ENCODE results near the gene ZSWIM4. TPM values are rescaled to one million over a fixed set of nuclear protein-coding genes. Genes with fewer than 3 reads are reported as not detected.

The ZSWIM4 gene
- total RNA-seq, 2 donors from 2014 or later, result 9.7 to 14.2 TPM

- Histone ChIP-seq H3K27me3 (replicated peaks; ENCODE audit: insufficient read depth) (no peaks in the 10 kb centered on the region), H3K27ac (peak overlapping the region; percentile 82 to 85), H3K36me3 (no peaks in the 10 kb centered on the region), H3K4me3 (peak overlapping the region; percentile 22 to 31), H3K9me3 (no peaks in the 10 kb centered on the region), H3K4me1 (replicated peaks) (peaks cover 8% of the 10 kb centered on the region)
- WGBS, result 1% methylated on average over 27 of the region's 27 CpGs
- DNase-seq (ENCODE audit: low spot score), result peak; percentile 89
- intact Hi-C loops (cut with DNase I), result loop anchor here (2.0 to 10.0 kb wide), 3 partner anchors 77 to 707 kb away; partner anchors contain the start of genes IER2 and STX10
- TF ChIP-seq POLR2AphosphoS5 (IDR thresholded peaks at IDR 0.05) (peak; percentile 83), POLR2A (IDR thresholded peaks at IDR 0.05) (peak; percentile 8), CTCF (IDR thresholded peaks at IDR 0.05) (peak; percentile 95 to 99 (median 98))
Observed at GRCh38 chr19:13861714-13862531, 66.7 kb downstream of the ZSWIM4 start.

- intact Hi-C loops (cut with DNase I), result loop anchor here (10.0 kb wide), 2 partner anchors 259 to 709 kb away; partner anchors contain the start of genes IER2 and STX10
- Histone ChIP-seq H3K36me3 (no peaks in the 10 kb centered on the region), H3K4me1 (replicated peaks) (peaks cover 8% of the 10 kb centered on the region), H3K27me3 (replicated peaks; ENCODE audit: insufficient read depth) (no peaks in the 10 kb centered on the region), H3K9me3 (no peaks in the 10 kb centered on the region), H3K4me3 (no peak overlapping the region), H3K27ac (peak overlapping the region in 1 of 2 donors; percentile 31)
- WGBS, result 37% methylated on average over 11 of the region's 13 CpGs
- TF ChIP-seq POLR2A (IDR thresholded peaks at IDR 0.05) (no peak), CTCF (IDR thresholded peaks at IDR 0.05) (no peak), POLR2AphosphoS5 (IDR thresholded peaks at IDR 0.05) (no peak)
- no peak for DNase-seq (ENCODE audit: low spot score)
Observed at GRCh38 chr19:13864046-13864666, 68.9 kb downstream of the ZSWIM4 start.

- TF ChIP-seq POLR2A (IDR thresholded peaks at IDR 0.05), result no peak
- no peak for TF ChIP-seq CTCF (IDR thresholded peaks at IDR 0.05)
- no peak for TF ChIP-seq POLR2AphosphoS5 (IDR thresholded peaks at IDR 0.05)
- Histone ChIP-seq H3K27me3 (replicated peaks; ENCODE audit: insufficient read depth) (no peaks in the 10 kb centered on the region), H3K4me1 (replicated peaks) (peaks cover 8% of the 10 kb centered on the region), H3K36me3 (no peaks in the 10 kb centered on the region), H3K4me3 (peak overlapping the region; percentile 57 to 64), H3K9me3 (no peaks in the 10 kb centered on the region), H3K27ac (peak overlapping the region; percentile 26 to 31)
- intact Hi-C loops (cut with DNase I), result loop anchor here (10.0 kb wide), 2 partner anchors 260 to 710 kb away; partner anchors contain the start of genes IER2 and STX10
- 7% methylated on average over 65 of the region's 113 CpGs for WGBS
- no peak for DNase-seq (ENCODE audit: low spot score)
Observed at GRCh38 chr19:13864667-13865570, 69.7 kb downstream of the ZSWIM4 start.

GRCh38 chr19:13865571-13866462 lies 70.6 kb downstream of the ZSWIM4 start:
- H3K9me3 ChIP-seq, result no peaks in the 10 kb centered on the region
- peak overlapping the region; percentile 48 to 56 for H3K27ac ChIP-seq
- peaks cover 8% of the 10 kb centered on the region for H3K4me1 ChIP-seq (replicated peaks)
- intact Hi-C loops (cut with DNase I), result loop anchor here (10.0 kb wide), 2 partner anchors 261 to 711 kb away; partner anchors contain the start of genes IER2 and STX10
- 3% methylated on average over 32 of the region's 82 CpGs for WGBS
- H3K27me3 ChIP-seq (replicated peaks; ENCODE audit: insufficient read depth), result no peaks in the 10 kb centered on the region
- peak overlapping the region; percentile 57 to 64 for H3K4me3 ChIP-seq
- no peak for DNase-seq (ENCODE audit: low spot score)
- no peaks in the 10 kb centered on the region for H3K36me3 ChIP-seq
- TF ChIP-seq POLR2AphosphoS5 (IDR thresholded peaks at IDR 0.05) (no peak), POLR2A (IDR thresholded peaks at IDR 0.05) (no peak), CTCF (IDR thresholded peaks at IDR 0.05) (no peak)

Measured in prostate gland (tissue), 2 donors.